GM12878 (cell line): ENCODE results near the gene HNRNPA2B1. TPM values are rescaled to one million over a fixed set of nuclear protein-coding genes. Genes with fewer than 3 reads are reported as not detected.
A peak's percentile ranks its signal among the peaks of the same experiment; 100 is the strongest.

Source experiments
- ATAC-seq: fragments of 200-7000 bp; cut with Tn5 transposase; 3 replicates; pipeline ENCODE4 v1.9.1; 2020; ENCODE audit warnings: mild to moderate bottlenecking, moderate library complexity
- BruUV-seq: library from RNA; stranded (reverse); fragments of 400-500 nt; replicated peaks from 2 replicates; lab custom pipeline; 2021; lab: Mats Ljungman, UMichigan
- CTCF ChIA-PET: fragments of 300-600 bp; sonication (Branson Sonifier 250); formaldehyde crosslinking; extraction: SDS; loops from one replicate; lab custom pipeline; 2021; ENCODE audit warnings: inconsistent platforms; lab: Yijun Ruan, JAX
- POLR2A ChIA-PET: fragments of 350-600 bp; formaldehyde crosslinking; extraction: SDS; loops from one replicate; lab custom pipeline; 2021; ENCODE audit warnings: inconsistent platforms; lab: Charles Lee
- RAD21 ChIA-PET: fragments of 300-600 bp; sonication (Branson Sonifier 250); formaldehyde crosslinking; loops from one replicate; lab custom pipeline; 2023; ENCODE audit warnings: antibody characterized with exemption; ENCODE audit not compliant: unreplicated experiment; lab: Charles Lee
- SMC1A ChIA-PET: fragments of 300-600 bp; sonication (Branson Sonifier 250); formaldehyde crosslinking; loops from one replicate; lab custom pipeline; 2023; ENCODE audit not compliant: unreplicated experiment, uncharacterized antibody; lab: Charles Lee
- DNase-seq: peaks from one replicate; pipeline ENCODE4 v3.0.0-alpha.2; 2011; ENCODE audit warnings: low read depth, low spot score
- FAIRE-seq: peaks from 3 replicates; lab custom pipeline; 2011; peaks lifted over from hg19 to GRCh38; lab: Jason Lieb, UNC
- H2AFZ ChIP-seq: 2 replicates; pipeline ENCODE4 v1.6.0; 2011; ENCODE audit warnings: low read depth, low read length, control low read depth; ENCODE audit not compliant: control insufficient read depth
- H3K27ac ChIP-seq: 2 replicates; pipeline ENCODE4 v1.5.1; 2011; ENCODE audit warnings: control low read depth; ENCODE audit not compliant: control insufficient read depth, insufficient read depth
- H3K27me3 ChIP-seq, 2 experiments: replicated peaks in 1 of 2; 2 replicates each; pipeline versions ENCODE4 v1.6.0 to v1.6.1; 2011; ENCODE audit warnings: low read length in 1 of 2; ENCODE audit not compliant: control insufficient read depth in 2 of 2, insufficient read depth in 2 of 2
- H3K36me3 ChIP-seq, 2 experiments: 2 replicates each; pipeline ENCODE4 v1.5.1; 2011; ENCODE audit warnings: low read length in 1 of 2; ENCODE audit not compliant: control insufficient read depth in 2 of 2, insufficient read depth in 2 of 2
- H3K4me1 ChIP-seq: 2 replicates; pipeline ENCODE4 v1.6.1; 2011; ENCODE audit warnings: mild to moderate bottlenecking, low read length, moderate library complexity, mixed read lengths; ENCODE audit not compliant: control insufficient read depth, insufficient read depth
- H3K4me2 ChIP-seq: 2 replicates; pipeline ENCODE4 v1.6.0; 2011; ENCODE audit warnings: control low read depth; ENCODE audit not compliant: control insufficient read depth, insufficient read depth
- H3K4me3 ChIP-seq: fragments of 200-600 bp; sonication (generic); 2 replicates; pipeline ENCODE4 v1.5.1; 2016
- H3K79me2 ChIP-seq: 2 replicates; pipeline ENCODE4 v1.6.0; 2011; ENCODE audit warnings: low read length; ENCODE audit not compliant: control insufficient read depth, insufficient read depth
- H3K9ac ChIP-seq: 2 replicates; pipeline ENCODE4 v1.8.0; 2011; ENCODE audit warnings: low read length, control low read depth, mixed read lengths; ENCODE audit not compliant: control insufficient read depth, insufficient read depth
- H3K9me3 ChIP-seq: replicated peaks from 3 replicates; pipeline ENCODE4 v1.5.1; 2011; ENCODE audit warnings: mild to moderate bottlenecking, low read length; ENCODE audit not compliant: control insufficient read depth, insufficient read depth
- H4K20me1 ChIP-seq: 2 replicates; pipeline ENCODE4 v1.6.0; 2011; ENCODE audit not compliant: control insufficient read depth, insufficient read depth
- ASH2L ChIP-seq: fragments of 300-600, 200-600 bp; sonication (generic); IDR thresholded peaks from 2 replicates; pipeline ENCODE4 v1.6.1; 2017; ENCODE audit warnings: low read depth, mild to moderate bottlenecking, borderline replicate concordance
- ATF3 ChIP-seq: IDR thresholded peaks from 2 replicates; pipeline ENCODE4 v1.6.1; 2011; ENCODE audit warnings: low read depth, mild to moderate bottlenecking, low read length, moderate library complexity, borderline replicate concordance; ENCODE audit errors: extremely low read depth
- ATF7 ChIP-seq: fragments of 450-650 bp; IDR thresholded peaks from 2 replicates; pipeline ENCODE4 v1.6.1; 2016; ENCODE audit warnings: low read depth, mild to moderate bottlenecking
- ELK1 ChIP-seq: IDR thresholded peaks from 2 replicates; pipeline ENCODE4 v1.6.1; 2012; ENCODE audit warnings: low read depth, low read length, improper control_type of control experiment
- EZH2 ChIP-seq: IDR thresholded peaks from 2 replicates; pipeline ENCODE4 v1.6.1; 2012; ENCODE audit warnings: low read depth, mild to moderate bottlenecking, control low read depth, inconsistent platforms, low read length, borderline replicate concordance; ENCODE audit not compliant: control insufficient read depth
- MTA3 ChIP-seq: IDR thresholded peaks from 2 replicates; pipeline ENCODE4 v1.6.1; 2012; ENCODE audit warnings: low read length, inconsistent platforms, borderline replicate concordance
- NFIC ChIP-seq: IDR thresholded peaks from 2 replicates; pipeline ENCODE4 v1.6.1; 2012; ENCODE audit warnings: low read depth, mild to moderate bottlenecking, inconsistent platforms, low read length, moderate library complexity
- NFYB ChIP-seq: IDR thresholded peaks from 2 replicates; pipeline ENCODE4 v1.6.1; 2011; ENCODE audit warnings: low read depth, mild to moderate bottlenecking, low read length, improper control_type of control experiment, moderate library complexity; ENCODE audit not compliant: insufficient read depth
- RCOR1 ChIP-seq: conservative IDR thresholded peaks from 2 replicates; pipeline ENCODE4 v1.6.1; 2012; ENCODE audit warnings: low read depth, low read length, improper control_type of control experiment
- RELA ChIP-seq: fragments of 450-650 bp; IDR thresholded peaks from 2 replicates; pipeline ENCODE4 v1.8.0; 2014; ENCODE audit warnings: borderline replicate concordance; ENCODE audit not compliant: partially characterized antibody
- TCF3 ChIP-seq: IDR thresholded peaks from 2 replicates; pipeline ENCODE4 v1.6.1; 2012; ENCODE audit warnings: low read depth, mild to moderate bottlenecking, low read length, borderline replicate concordance; ENCODE audit not compliant: insufficient read depth
- USF1 ChIP-seq: IDR thresholded peaks from 2 replicates; pipeline ENCODE4 v1.6.1; 2011; ENCODE audit warnings: borderline replicate concordance, low read depth, mild to moderate bottlenecking, moderate library complexity, mixed read lengths, low read length; ENCODE audit not compliant: insufficient read depth; ENCODE audit errors: extremely low read length
- WGBS: methylation state at CpG from one replicate; pipeline ENCODE4 v1.1.6; 2016; ENCODE audit warnings: low lambda C conversion rate; ENCODE audit not compliant: insufficient replicate concordance, insufficient coverage; ENCODE audit errors: missing lambda C conversion rate; 5-methylcytosine and 5-hydroxymethylcytosine counted together
- in situ Hi-C: fragments of 300-500 bp; cut with MboI; formaldehyde crosslinking; loops from 9 replicates; pipeline ENCODE4 v1.14.3; 2018; ENCODE audit warnings: mixed read lengths
- intact Hi-C: fragments of 100-400 bp; cut with micrococcal nuclease; formaldehyde crosslinking; loops from one replicate; pipeline ENCODE4 v1.14.2; 2022; ENCODE audit not compliant: unreplicated experiment
- polyA plus RNA-seq, 11 experiments: library from polyadenylated mRNA; depleted of rRNA in 4 of 11; unstranded in 6 of 11; stranded (reverse) in 5 of 11; fragments of >200 nt; fragmentation: Nextera tagmentation in 4 of 11; fragmentation: Illumina TruSeq in 1 of 11; extraction: Ambion mirVana in 4 of 11; extraction: Trizol in 1 of 11; gene quantifications; 1 replicate in 1 of 11; 2 replicates in 10 of 11; pipeline versions ENCODE4 v1.2.1 to v1.2.3, GENCODE V29; 2011 to 2016; ENCODE audit warnings: inconsistent platforms in 2 of 11, missing spikeins in 2 of 11, low read depth in 1 of 11
- total RNA-seq, 4 experiments: library from RNA; depleted of rRNA in 3 of 4; stranded (reverse); fragments of >200 nt in 3 of 4; fragmentation: Illumina TruSeq in 1 of 4; extraction: Trizol in 1 of 4; gene quantifications; 2 replicates each; pipeline versions ENCODE4 v1.2.1 to v1.2.3, GENCODE V29; 2013 to 2021
- TF ChIP-seq, protein P1 (sequence below): fragments of 150-350 bp; IDR thresholded peaks from 2 replicates; pipeline ENCODE4 v1.6.1; 2014; ENCODE audit warnings: mild to moderate bottlenecking, low read depth, low read length

Gene HNRNPA2B1
- total and polyA plus RNA-seq, 10 of the 15 experiments (the other 5 are each of a cell fraction or from before 2014, with no cell fraction given): 295 to 1,396 (median 932) TPM

GRCh38 chr7:26165950-26166683 lies 34.4 kb downstream of the HNRNPA2B1 start:
- Histone ChIP-seq H2AFZ (no peak overlapping the region; the same call in 1 of the 2 replicates), H3K79me2 (peaks cover 43% of the 10 kb centered on the region), H3K4me3 (no peak overlapping the region), H4K20me1 (no peaks in the 10 kb centered on the region), H3K27me3 (no peaks in the 10 kb centered on the region), H3K9me3 (no peaks in the 10 kb centered on the region), H3K4me2 (peak overlapping the region; percentile 65), H3K36me3 (peaks cover 2 to 3% of the 10 kb centered on the region in 2 experiments; a peak in 3 of 4 replicates), H3K27ac (peak overlapping the region; percentile 43), H3K9ac (no peak overlapping the region; the same call in 1 of the 2 replicates), H3K4me1 (peaks cover 17% of the 10 kb centered on the region)
- ChIA-PET SMC1A (interaction anchor here (0.8 to 5.4 kb wide), 16 partner anchors 10 to 272 kb away, joined by 3 to 91 read pairs (median 4); partner anchors contain the start of gene NFE2L3), POLR2A (interaction anchor here (0.6 to 3.2 kb wide), 13 partner anchors 10 to 206 kb away, joined by 3 to 111 read pairs (median 8); partner anchors contain the start of genes CBX3 and NFE2L3), RAD21 (interaction anchor here (1.2 to 3.4 kb wide), 9 partner anchors 10 to 198 kb away, joined by 3 to 74 read pairs (median 8); partner anchors contain the start of genes CBX3 and NFE2L3), CTCF (interaction anchor here (0.8 to 3.2 kb wide), 9 partner anchors 10 to 273 kb away, joined by 3 to 52 read pairs (median 9); partner anchors contain the start of gene NFE2L3)
- no peak for ATAC-seq
- TF ChIP-seq NFYB (no peak), USF1 (no peak), RELA (no peak), ATF7 (no peak), MTA3 (no peak), ELK1 (no peak), ATF3 (no peak), EZH2 (no peak), NFIC (no peak), TCF3 (no peak), ASH2L (no peak), RCOR1 (no peak)
- TF ChIP-seq, protein P1, sequence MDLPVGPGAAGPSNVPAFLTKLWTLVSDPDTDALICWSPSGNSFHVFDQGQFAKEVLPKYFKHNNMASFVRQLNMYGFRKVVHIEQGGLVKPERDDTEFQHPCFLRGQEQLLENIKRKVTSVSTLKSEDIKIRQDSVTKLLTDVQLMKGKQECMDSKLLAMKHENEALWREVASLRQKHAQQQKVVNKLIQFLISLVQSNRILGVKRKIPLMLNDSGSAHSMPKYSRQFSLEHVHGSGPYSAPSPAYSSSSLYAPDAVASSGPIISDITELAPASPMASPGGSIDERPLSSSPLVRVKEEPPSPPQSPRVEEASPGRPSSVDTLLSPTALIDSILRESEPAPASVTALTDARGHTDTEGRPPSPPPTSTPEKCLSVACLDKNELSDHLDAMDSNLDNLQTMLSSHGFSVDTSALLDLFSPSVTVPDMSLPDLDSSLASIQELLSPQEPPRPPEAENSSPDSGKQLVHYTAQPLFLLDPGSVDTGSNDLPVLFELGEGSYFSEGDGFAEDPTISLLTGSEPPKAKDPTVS: no peak
- intact Hi-C loops: no loop called here
- WGBS: 89% methylated on average over 9 of the region's 9 CpGs
- no TSS peak for BruUV-seq
- no peak for DNase-seq
- in situ Hi-C loops: no loop called here
- FAIRE-seq: no peak
